Chondrocyte (in vitro differentiated cells): ENCODE measurements around the gene PDE9A. TPM values are rescaled to one million over a fixed set of nuclear protein-coding genes. Genes with fewer than 3 reads are reported as not detected.

Source experiments
- DNase-seq: peaks from one replicate; pipeline ENCODE4 v3.0.0; 2021; ENCODE audit warnings: mixed read lengths, low spot score
- H3K27ac Mint-ChIP-seq: one replicate; pipeline ENCODE4 v1.8.0; 2021; ENCODE audit warnings: mild to moderate bottlenecking, moderate library complexity, mixed read lengths; ENCODE audit not compliant: unreplicated experiment
- H3K27me3 Mint-ChIP-seq: 2 replicates; pipeline ENCODE4 v1.8.0; 2021; ENCODE audit warnings: low read depth, mixed read lengths
- H3K36me3 Mint-ChIP-seq: 2 replicates; pipeline ENCODE4 v1.8.0; 2021; ENCODE audit warnings: low read depth, mixed read lengths
- H3K4me1 Mint-ChIP-seq: 2 replicates; pipeline ENCODE4 v1.8.0; 2021; ENCODE audit warnings: low read depth, mild to moderate bottlenecking, mixed read lengths
- H3K4me3 Mint-ChIP-seq: one replicate; pipeline ENCODE4 v1.8.0; 2021; ENCODE audit warnings: mild to moderate bottlenecking, moderate library complexity, mixed read lengths; ENCODE audit not compliant: unreplicated experiment
- H3K9me3 Mint-ChIP-seq: 2 replicates; pipeline ENCODE4 v1.8.0; 2021; ENCODE audit warnings: low read depth, mixed read lengths
- total RNA-seq: library from RNA; stranded (reverse); gene quantifications from 3 replicates; pipeline ENCODE4 v1.2.1, GENCODE V29; 2021
- TF ChIP-seq, protein P1 (sequence below): fragments of 200-600 bp; sonication (generic); IDR thresholded peaks from 2 replicates; pipeline ENCODE4 v1.5.0; 2021; ENCODE audit warnings: antibody characterized with exemption, mild to moderate bottlenecking, moderate library complexity

PDE9A gene
- total RNA-seq, 1 donor from 2014 or later, result 0.60 TPM

- no peaks in the 10 kb centered on the region for H3K36me3 Mint-ChIP-seq
- TF ChIP-seq, protein P1, sequence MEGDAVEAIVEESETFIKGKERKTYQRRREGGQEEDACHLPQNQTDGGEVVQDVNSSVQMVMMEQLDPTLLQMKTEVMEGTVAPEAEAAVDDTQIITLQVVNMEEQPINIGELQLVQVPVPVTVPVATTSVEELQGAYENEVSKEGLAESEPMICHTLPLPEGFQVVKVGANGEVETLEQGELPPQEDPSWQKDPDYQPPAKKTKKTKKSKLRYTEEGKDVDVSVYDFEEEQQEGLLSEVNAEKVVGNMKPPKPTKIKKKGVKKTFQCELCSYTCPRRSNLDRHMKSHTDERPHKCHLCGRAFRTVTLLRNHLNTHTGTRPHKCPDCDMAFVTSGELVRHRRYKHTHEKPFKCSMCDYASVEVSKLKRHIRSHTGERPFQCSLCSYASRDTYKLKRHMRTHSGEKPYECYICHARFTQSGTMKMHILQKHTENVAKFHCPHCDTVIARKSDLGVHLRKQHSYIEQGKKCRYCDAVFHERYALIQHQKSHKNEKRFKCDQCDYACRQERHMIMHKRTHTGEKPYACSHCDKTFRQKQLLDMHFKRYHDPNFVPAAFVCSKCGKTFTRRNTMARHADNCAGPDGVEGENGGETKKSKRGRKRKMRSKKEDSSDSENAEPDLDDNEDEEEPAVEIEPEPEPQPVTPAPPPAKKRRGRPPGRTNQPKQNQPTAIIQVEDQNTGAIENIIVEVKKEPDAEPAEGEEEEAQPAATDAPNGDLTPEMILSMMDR, result no peak
- H3K4me3 Mint-ChIP-seq, result no peak overlapping the region
- no peak overlapping the region for H3K27ac Mint-ChIP-seq
- peaks cover 56% of the 10 kb centered on the region for H3K27me3 Mint-ChIP-seq
- no peaks in the 10 kb centered on the region for H3K9me3 Mint-ChIP-seq
- no peak for DNase-seq
- H3K4me1 Mint-ChIP-seq, result no peaks in the 10 kb centered on the region
Observed at GRCh38 chr21:42619166-42619565, 34.3 kb upstream of the PDE9A start.

GRCh38 chr21:42619841-42620240 lies 33.6 kb upstream of the PDE9A start:
- H3K27me3 Mint-ChIP-seq, result peaks cover 60% of the 10 kb centered on the region

GRCh38 chr21:42621166-42621818 lies 32.1 kb upstream of the PDE9A start:
- peaks cover 72% of the 10 kb centered on the region for H3K27me3 Mint-ChIP-seq
- no peak for DNase-seq
- H3K4me1 Mint-ChIP-seq, result no peaks in the 10 kb centered on the region
- H3K27ac Mint-ChIP-seq, result no peak overlapping the region
- H3K4me3 Mint-ChIP-seq, result no peak overlapping the region
- TF ChIP-seq, protein P1, result no peak
- H3K36me3 Mint-ChIP-seq, result no peaks in the 10 kb centered on the region
- H3K9me3 Mint-ChIP-seq, result no peaks in the 10 kb centered on the region

More at GRCh38 chr21:42619841-42620240, 33.6 kb upstream of the PDE9A start:
- Mint-ChIP-seq H3K4me3 (no peak overlapping the region), H3K4me1 (no peaks in the 10 kb centered on the region), H3K9me3 (no peaks in the 10 kb centered on the region), H3K27ac (no peak overlapping the region), H3K36me3 (no peaks in the 10 kb centered on the region)
- DNase-seq, result no peak
- TF ChIP-seq, protein P1, result no peak

DNA sequence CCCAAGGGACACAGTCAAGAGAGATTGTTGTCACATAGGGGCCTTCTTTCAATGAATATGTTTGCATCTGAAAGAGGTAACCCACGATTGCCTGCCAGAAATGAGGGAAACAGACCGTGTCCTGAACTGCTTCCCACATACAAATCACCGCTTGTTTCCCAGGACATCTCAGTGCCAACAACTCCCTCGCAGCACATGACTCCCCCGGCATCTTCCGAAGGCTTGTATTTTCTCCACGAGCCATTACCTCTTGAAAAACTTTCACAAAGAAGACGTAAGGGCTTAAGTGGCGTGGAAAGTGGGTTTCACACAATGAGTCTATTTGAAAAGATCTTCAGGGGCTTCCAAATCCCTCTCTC lies 31.6 kb upstream of the PDE9A start:
- Mint-ChIP-seq H3K4me1 (no peaks in the 10 kb centered on the region), H3K9me3 (no peaks in the 10 kb centered on the region), H3K36me3 (no peaks in the 10 kb centered on the region), H3K27ac (no peak overlapping the region), H3K27me3 (peaks cover 77% of the 10 kb centered on the region), H3K4me3 (no peak overlapping the region)
- DNase-seq, result no peak
- TF ChIP-seq, protein P1, result no peak

GRCh38 chr21:42622284-42622683 lies 31.1 kb upstream of the PDE9A start:
- Mint-ChIP-seq H3K36me3 (no peaks in the 10 kb centered on the region), H3K9me3 (no peaks in the 10 kb centered on the region), H3K4me1 (no peaks in the 10 kb centered on the region), H3K27ac (no peak overlapping the region), H3K4me3 (no peak overlapping the region), H3K27me3 (peaks cover 82% of the 10 kb centered on the region)
- no peak for DNase-seq
- TF ChIP-seq, protein P1, result no peak
